GM21360 (cell line): Measurements from ENCODE around the gene PRTG.
"Not testable (repeated sequence)": the region's sequence is repeated elsewhere in the genome, so short reads cannot be mapped to it uniquely, and the experiment has no call there.

Experiments used
- ATAC-seq: cut with Tn5 transposase; IDR thresholded peaks from one replicate; pipeline ENCODE4 v1.9.1; 2021; ENCODE audit warnings: mild to moderate bottlenecking, moderate library complexity; ENCODE audit not compliant: unreplicated experiment

The PRTG gene

DNA sequence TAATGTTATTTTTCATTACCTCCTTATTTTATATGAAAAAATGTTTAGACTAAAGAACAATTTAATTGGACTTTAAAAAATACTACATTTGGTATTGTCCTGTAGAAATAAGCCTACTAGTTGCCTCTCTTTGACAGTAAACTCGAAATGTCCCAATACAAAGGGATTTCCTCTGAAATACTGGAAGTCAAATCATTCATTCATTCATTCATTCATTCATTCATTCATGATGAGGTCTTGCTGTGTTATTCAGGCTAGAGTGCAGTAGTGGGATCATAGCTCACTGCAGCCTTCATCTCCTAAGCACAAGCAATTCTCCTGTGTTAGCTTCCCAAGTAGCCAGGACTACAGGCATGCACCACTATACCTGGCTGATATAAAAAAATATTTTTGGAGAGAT is 104.2 kb downstream of the PRTG start:
- ATAC-seq = no peak

GRCh38 chr15:55637086-55637485 is 105.9 kb downstream of the PRTG start:
- no peak for ATAC-seq

DNA sequence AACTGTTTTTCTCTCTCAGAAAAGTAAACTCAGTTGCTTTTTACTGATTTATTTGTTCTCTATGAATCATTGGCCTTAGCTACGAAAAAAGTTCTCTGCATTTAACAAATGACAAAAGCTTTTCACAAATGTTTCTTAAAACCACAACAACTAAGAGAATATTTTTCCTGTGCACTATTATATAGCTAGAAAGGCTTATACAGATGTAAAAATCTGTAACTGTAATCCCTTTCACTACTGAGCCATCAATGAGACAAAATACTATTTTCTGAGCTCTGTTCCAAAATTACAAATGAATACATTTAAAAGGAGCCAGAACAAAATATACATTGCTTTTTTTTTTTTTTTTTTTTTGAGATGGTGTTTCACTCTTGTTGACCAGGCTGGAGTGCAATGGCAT is 109.2 kb downstream of the PRTG start:
- no peak for ATAC-seq

DNA sequence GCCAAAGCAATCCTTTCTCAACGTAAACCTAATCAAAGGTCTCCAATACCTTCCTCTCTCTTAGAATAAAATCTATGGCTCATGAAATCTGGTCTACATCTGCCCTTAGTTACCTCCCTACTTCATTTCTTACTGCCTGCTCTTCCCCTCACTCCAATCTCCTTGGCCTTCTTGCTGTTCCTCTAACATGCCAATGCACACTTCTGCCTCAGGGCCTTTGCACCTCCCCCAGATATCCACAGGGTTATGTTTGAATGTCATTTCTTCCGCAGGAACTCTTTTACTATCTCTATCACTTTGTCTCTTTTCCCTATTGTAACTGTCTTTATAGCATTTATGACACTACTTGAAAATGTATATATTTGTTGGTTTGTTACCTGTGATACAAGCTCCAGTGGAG is 110.5 kb downstream of the PRTG start:
- no peak for ATAC-seq

DNA sequence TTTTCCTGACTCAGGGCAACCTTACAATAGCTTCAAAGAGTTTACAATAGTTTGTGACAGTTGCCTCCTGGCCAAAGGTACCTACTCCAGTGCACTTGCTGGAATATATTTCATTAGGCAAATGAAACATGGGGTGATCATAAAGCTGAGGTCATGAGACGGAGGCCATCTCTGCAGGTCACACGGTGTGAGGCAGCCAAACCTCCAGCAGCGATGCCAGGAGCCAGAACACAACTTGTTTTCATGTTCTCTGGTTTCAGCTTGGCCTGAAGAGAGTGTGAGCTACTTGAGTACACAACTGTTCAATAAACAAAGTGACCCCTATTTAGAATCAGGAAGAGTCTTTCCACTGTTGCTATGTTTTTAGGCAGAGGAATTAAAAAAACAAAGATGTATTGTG is 112.1 kb downstream of the PRTG start:
- ATAC-seq = no peak

- no peak for ATAC-seq
Measured at GRCh38 chr15:55628369-55628730, 114.6 kb downstream of the PRTG start.

- no peak for ATAC-seq
Measured at GRCh38 chr15:55627730-55628368, 115.1 kb downstream of the PRTG start.

GRCh38 chr15:55619783-55620182 is 123.2 kb downstream of the PRTG start:
- no peak for ATAC-seq

DNA sequence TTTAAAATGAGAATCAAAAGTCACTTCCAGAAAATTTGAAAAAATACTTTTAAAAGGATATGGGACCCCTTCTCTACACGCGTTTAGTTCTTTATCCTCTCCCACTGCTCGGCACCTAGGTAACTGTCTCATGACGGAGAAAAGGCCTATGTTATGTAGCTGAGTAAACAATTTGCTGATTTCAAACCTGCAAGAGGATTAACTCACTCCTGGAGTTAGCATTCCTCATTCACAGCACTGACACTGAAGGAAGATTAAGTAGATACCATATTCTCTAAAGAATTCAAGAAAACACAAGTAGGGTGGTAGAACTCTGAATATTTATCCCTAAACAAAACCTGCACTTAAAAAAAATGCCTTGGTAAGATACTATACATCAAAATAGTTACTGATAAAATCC is 124.6 kb downstream of the PRTG start:
- ATAC-seq = no peak

DNA sequence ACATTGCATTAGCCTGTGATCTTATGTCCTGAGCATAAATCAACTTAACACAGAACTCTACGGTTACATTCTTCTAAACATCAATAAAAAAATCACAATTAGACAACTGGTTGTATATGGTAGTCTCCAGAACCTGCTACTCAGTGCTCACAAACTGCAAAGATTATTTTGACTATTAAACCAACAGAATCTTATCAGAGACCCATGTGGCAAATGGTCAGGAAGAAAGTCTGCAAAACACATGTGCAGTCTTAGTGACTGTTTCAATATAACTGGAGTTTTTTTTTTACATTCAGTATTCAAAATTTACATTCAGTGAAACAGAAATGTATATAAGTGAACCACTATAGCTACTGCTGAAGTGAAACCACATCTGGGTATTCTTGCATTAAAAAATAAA is 127.5 kb downstream of the PRTG start:
- no peak for ATAC-seq

DNA sequence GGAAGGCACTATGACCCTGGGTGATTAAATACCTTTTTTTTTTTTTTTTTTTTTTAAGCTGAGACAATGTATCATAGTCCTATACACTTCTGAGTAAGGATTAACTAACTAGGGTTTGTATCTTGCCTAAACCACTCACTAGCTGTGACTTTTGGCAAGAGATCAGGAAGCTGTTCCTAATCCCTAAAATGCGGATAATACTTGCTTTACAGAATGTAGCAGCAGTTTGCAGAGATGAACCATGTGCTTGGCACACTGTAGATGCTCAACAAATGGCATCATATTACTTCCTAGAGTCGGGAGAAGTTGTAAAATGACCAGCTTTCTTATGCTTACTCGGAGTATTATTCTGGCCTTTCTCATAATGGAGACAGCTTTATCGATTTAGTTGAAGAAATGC is 129.2 kb downstream of the PRTG start:
- no peak for ATAC-seq

- ATAC-seq = no peak
Measured at GRCh38 chr15:55606214-55606613, 136.7 kb downstream of the PRTG start.

- ATAC-seq = no peak
Measured at GRCh38 chr15:55601374-55601773, 141.6 kb downstream of the PRTG start.

GRCh38 chr15:55599439-55599838 is 143.5 kb downstream of the PRTG start:
- ATAC-seq = no peak

GRCh38 chr15:55593019-55593418 is 149.9 kb downstream of the PRTG start:
- not testable (repeated sequence) for ATAC-seq

- ATAC-seq = no peak
Measured at GRCh38 chr15:55590788-55591187, 152.2 kb downstream of the PRTG start.

DNA sequence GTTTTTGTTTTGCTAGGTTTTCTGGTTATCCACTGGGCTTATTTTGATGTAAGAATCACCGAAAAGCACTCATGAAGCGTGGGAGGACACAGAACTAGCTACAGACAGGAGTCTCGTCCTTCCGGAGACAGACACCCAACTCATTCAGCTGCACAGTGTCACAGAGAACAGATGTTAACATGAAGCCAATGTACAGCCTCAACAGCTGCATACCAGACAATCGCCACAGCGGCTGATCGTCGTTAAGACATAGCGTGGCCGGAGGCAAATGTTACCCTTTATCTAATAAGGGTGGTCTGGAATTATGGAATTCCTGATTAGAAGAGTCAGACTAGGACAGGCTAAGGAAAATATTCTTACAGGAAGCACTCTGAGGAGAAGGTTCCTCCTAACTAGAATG is 153.7 kb downstream of the PRTG start:
- ATAC-seq = no peak

GRCh38 chr15:55588815-55589115 is 154.2 kb downstream of the PRTG start:
- ATAC-seq = no peak

DNA sequence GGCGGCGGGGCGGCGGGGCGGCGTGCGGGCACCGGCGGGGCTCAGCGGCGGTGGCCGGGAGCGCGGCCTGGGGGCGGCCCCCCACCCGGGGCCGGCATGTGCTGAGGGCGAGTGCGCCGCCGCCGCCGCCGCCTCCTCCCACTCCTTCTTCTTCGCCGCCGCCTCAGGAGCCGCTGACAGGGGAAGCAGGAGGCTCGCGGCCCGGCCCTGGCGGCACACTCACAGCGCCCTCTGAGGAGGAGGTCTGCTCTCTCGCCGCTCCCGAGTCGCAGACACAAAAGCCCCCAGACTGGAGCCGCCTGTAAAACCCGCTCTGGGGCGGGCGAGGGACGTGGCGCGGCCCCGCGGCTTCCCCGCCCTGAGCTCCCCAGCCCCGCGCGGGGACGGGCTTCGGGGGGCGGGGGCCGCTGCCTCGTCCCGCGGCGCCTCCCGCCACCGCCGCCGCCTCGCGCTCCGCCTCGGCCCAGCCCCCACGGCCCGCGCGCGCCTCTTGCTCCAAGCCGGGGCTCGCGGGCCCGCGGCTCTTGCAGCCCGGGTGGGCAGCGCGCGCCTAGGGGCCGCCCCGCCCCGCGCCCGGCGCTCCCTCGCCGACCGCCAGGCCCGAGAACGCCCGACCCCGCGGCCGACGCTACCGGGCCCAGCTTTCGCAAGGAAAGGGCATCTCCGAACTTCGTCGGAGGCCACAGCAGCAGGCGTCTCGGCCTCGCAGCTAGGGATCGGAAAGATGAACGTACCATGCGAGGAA is 154.7 kb downstream of the PRTG start, which contains the start of gene PYGO1:
PYGO1 (minus strand) TSS at position 276 of the 745 bp plus-strand sequence. CDS start 462 bp downstream, outside the sequence.
- peak; percentile 69 for ATAC-seq

DNA sequence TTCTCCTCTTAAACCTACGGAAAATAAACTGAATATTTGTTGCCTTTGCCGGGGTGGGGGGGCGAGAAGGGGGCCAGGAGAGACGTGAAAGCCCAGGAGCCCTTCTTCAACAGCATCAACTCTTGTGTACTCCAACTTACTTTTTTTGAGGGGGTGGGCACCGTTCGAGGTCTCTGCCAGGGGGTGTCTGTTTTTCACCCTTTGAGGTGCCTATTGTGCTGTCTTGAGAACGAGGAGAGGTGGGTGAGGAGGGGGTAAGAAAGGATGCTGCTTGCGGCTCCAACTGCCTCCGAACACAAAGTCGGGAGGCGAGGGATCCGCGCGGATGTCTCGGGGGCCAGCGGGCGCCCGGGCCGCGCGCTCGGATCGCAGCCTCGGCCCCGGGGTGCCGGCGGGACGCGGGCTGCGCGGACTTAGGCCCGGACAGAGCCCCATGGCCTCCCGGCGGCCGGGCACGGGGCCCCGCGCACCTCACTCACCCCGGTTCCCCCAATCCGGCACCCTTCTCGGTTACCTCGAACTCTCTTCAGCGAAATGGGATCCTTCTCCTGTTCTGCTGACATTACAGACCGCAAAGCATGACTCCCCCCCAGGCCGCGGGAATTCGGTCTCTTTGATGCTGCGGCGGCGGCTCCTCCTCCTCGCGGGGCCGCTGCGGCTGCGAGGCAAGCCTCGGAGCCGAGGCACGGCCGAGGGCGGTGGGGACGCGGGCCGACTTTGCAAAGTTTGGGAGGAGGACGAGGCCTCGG is 155.5 kb downstream of the PRTG start:
- peak; percentile 34 for ATAC-seq

DNA sequence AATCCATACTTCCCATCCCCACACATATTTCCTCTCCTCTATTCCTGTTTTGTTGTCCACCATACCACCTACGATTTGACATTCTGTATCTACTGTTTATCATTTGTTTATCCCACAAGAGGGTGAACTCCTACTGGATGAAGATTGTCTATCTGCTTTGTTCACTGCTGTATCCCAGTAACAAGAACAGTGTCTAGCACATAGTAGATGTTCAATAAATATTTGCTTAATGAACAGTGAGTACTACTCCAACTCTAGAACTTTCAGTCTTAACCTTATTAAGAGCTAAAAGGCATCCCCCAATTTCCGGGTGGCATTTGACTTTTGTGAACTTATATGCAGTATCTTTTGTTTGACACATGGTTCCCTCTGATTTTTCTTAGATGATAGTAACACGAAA is 156.1 kb downstream of the PRTG start:
- ATAC-seq = no peak

DNA sequence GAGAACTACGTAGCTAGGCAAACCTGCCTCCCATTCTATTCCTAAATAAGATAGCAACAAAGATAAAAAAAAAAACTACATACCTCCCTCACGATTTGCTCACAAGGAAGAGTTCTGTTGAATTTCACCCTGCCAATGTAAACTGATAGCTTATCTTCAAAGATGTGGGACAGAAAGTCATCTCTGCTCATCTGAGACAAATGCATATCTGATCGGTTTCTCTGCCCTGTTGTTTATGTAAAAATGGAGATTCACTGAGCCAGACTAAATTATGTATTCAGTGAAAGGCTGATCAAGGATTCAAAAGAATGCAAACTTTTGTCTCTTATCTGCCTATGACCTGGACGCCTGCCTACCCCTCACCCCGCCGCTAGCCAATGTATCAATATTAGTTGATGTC is 166.0 kb downstream of the PRTG start:
- ATAC-seq = no peak
